ENCODE results near the gene INTS2. TPM values are rescaled to one million over a fixed set of nuclear protein-coding genes. Genes with fewer than 3 reads are reported as not detected.
"Not testable (repeated sequence)": the region's sequence is repeated elsewhere in the genome, so short reads cannot be mapped to it uniquely, and the experiment has no call there.

Gene INTS2
- total RNA-seq, 1 donor from 2014 or later: 20.3 TPM

GRCh38 chr17:61848247-61848646 is 79.5 kb downstream of the INTS2 start:
- no peak for DNase-seq

DNA sequence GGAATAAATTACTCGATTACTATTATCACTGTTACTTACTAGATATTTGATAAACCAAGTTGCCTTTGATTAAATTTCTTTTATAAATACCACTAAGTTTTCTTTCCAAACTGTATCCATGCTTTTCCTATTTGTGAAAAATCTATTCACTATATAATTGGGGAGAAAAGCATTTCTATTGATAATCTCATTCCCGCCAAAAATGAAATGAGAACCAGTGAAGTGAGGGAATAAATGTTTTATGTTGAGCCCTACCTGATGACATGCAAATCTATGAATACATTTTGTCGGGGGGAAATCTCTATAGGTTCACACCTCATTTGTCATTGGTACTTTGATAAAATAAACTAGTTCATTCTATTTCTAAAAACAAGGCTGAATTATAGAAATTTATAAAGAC is 80.1 kb downstream of the INTS2 start:
- DNase-seq: no peak

DNA sequence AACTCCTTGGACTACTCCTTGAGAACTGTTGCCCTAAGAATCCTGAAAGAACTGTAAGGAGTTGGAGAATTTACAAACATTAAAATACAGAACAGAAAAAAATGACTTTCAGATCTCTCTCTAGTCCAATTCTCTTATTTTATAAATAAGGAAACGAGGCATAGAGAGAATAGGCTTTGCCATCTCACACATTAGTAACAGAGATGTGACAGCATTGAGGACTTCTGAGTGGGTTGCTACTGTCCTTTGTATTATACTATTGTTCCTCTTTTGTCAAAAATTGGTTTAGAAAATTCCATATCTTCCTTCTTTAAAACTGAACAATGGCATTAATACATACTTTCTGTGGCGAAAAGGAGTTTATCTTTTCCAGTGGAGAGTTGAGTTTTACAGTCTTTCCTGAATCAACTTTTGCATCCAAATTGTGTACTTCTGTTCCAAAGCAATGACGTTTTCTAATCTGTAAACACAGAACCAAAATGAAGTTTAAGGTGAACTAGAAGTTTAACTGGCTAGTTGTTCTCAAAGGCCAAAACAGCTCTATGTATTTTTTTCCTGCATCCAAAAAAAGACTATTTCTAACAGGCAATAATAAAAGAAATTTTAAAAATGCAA is 80.9 kb downstream of the INTS2 start:
- DNase-seq: no peak

DNA sequence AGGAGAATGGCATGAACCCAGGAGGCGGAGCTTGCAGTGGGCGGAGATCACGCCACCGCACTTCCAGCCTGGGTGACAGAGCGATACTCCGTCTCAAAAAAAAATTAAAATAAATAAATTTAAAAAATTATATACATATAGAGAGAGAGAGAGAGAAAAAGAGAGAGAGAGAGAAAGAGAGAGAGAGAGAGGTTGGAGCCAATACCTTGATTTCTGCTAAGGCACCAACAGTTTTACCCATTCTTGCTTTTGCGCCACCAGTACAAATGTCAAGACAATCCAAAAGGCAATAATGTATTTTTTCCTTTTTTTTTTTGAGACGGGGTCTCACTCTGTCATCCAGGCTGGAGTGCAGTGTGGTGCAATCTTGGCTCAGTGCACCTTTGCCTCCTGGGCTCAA is 81.7 kb downstream of the INTS2 start:
- no peak for DNase-seq

- no peak for DNase-seq
Measured at GRCh38 chr17:61843435-61843834, 84.3 kb downstream of the INTS2 start.

- DNase-seq: no peak
Measured at GRCh38 chr17:61842899-61843298, 84.9 kb downstream of the INTS2 start.

DNA sequence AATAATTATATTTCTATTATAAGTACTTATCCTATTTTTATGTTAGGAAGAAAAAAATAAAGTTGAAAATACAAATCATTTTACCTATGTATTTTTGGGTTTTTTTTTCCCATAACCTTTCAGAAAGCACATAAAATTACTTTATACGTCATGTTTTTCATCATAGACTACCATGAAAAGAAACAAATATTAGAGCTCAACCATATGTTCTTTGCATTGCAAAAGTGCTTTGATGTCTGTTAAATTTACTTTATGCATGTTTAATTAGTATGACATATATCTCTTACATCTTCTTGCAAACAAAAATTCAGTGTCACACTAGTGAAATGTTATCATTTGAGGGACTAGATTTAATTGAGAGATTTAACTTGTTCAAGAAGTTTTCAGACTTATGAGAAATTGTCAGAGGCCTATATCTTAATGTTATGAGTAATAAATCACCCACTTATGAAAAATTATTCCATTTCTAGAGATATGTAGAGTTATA is 88.4 kb downstream of the INTS2 start:
- DNase-seq: no peak

- peak; percentile 88 for DNase-seq
Measured at GRCh38 chr17:61837175-61838051, 90.4 kb downstream of the INTS2 start.

GRCh38 chr17:61836266-61837174 is 91.3 kb downstream of the INTS2 start:
- no peak for DNase-seq

DNA sequence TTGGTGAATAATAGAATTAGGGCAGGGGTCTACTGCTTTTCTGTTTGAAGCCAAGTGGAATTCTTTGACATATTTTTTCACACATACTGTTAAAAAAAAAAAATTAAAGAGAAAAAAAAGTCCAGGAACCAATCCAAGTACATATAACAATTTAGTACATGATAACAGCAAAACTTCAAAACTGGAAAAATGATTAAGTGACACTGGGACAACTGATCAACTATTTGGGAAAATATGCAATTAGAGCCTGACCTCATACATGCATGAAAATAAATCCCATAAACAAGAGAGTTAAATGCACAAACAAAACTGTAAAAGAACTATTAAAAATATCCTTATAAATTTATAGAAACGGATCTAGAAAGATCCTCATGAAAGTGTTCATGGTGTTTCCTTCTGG is 92.2 kb downstream of the INTS2 start:
- DNase-seq: no peak

GRCh38 chr17:61834610-61835009 is 93.2 kb downstream of the INTS2 start:
- DNase-seq: no peak

DNA sequence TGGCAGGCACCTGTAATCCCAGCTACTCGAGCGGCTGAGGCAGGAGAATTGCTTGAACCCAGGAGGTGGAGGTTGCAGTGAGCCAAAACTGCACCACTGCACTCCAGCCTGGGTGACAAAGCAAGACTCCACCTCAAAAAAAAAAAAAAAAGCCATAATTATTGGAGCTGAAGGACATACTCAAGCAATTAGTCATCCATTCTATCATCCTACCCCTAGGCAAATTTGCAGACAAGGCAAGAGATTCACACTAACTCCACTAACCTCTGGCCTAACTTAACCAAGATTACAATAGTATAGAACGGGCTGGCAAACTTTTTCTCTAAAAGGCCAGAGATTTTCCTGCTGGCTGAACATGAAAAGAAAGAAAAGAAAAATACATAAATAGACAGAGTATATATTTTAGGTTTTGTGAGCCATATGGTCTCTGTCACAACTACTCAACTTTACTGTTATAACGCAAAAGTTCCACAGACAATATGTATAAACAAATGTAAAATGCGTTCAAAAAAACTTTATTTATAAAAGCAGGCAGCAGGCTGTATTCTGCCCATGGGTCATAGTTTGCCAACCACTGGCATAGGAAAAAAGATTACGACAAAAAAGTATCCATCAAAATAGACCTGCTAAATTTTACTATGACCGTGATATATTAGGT is 94.1 kb downstream of the INTS2 start:
- peak; percentile 48 for DNase-seq

DNA sequence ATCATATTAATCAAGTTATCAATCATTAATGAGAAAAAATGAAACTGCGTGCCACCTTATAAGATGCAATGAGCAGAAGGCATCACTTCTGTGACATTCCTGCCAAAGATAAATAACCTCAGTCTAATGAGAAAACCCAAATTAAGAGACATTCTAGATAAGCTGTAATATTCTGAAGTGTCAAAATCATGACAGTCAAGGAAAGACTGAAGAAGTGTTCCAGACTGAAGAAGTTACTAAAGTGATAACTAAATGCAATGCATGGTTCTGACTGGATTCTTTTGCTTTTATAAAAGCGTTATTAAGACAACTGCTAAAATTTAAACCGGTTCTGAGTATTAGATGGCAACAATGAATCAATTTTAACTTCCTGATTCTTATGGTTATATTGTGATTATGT is 95.3 kb downstream of the INTS2 start:
- no peak for DNase-seq

GRCh38 chr17:61831099-61831498 is 96.7 kb downstream of the INTS2 start:
- DNase-seq: no peak

GRCh38 chr17:61828694-61829093 is 99.1 kb downstream of the INTS2 start:
- no peak for DNase-seq

DNA sequence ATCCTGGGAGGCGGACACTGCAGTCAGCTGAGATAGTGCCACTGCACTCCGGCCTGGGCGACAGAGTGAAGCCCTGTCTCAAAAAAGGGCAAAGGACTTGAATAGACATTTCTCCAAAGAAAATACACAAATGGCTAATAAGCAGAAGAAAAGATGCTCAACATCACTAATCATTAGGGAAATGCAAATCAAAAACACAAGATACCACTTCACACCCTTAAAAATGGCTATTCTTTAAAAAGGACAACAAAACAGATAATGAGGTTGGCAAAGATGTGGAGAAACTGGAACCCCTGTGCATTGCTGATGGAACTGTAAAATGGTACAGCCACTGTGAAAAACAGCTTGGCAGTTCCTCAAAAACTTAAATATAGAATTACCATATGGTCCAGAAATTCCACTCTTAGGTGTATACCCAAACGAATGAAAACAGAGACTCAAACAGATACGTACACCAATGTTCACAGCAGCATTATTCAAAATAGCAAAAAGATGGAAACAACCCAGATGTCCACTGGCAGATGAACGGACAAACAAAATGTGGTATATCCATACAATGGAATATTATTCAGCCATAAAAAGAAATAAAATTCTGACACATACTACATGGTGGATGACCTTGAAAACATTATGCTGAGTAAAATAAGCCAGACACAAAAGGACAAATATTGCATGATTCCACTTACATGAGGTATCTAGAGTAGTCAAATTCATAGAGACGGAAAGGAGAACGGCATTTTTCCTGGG is 100.0 kb downstream of the INTS2 start:
- DNase-seq: no peak

DNA sequence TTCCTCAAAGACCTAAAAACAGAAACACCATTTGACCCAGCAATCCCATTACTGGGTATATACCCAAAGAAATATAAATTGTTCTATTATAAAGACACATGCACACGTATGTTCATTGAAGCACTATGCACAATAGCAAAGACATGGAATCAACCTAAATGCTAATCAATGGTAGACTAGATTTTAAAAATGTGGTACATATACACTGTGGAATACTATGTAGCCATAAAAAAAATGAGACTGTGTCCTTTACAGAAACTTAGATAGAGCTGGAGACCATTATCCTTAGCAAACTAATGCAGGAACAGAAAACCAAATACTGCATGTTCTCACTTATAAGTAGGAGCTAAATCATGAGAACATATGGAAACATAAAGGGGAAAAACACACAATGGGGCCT is 100.9 kb downstream of the INTS2 start:
- DNase-seq: not testable (repeated sequence)

GRCh38 chr17:61826198-61826597 is 101.6 kb downstream of the INTS2 start:
- DNase-seq: not testable (repeated sequence)

GRCh38 chr17:61825448-61826137 is 102.2 kb downstream of the INTS2 start:
- DNase-seq: no peak

- DNase-seq: no peak
Measured at GRCh38 chr17:61822326-61823285, 105.2 kb downstream of the INTS2 start.

Measured in dermis blood vessel endothelial cell (primary cell).